ENCODE data around the gene MUC6.

DNA sequence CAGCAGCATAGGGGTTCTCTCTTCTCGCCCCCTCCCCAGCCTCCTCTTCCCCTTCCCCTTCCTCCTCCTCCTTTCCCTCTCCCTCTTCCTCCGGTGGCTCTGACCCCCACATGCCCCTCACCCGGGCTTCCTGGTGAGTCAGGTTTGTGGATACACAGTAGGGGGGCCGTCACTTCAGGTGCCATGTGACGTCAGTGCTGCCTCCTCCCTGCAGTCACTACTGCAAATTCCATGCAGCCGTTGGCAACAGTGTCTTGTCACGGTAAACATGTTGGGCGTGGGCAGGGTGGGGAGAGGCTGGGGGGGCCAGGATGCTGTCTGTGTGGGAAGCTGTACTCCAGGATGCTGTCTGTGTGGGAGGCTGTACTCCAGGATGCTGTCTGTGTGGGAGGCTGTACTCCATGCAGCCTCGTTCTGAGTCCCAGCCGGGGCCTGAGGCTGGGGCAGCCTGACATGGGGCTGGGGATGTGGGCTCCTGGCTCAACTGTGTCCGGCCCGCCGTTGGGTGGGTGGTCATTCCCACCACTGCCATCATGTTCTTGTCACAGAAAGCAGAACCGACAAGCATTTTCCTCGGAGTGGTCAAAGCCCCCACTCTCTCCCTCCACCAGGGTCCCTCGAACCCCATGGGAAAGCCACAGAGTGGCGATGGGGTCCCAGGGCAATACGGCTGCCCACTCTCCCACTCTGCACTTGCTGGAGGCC, 35.8 kb upstream of the MUC6 start:
- TF ChIP-seq SREBF2 (CRISPR knock-in tag; IDR thresholded peaks at IDR 0.05), result no peak
- no peak for TF ChIP-seq CEBPG (CRISPR knock-in tag; IDR thresholded peaks at IDR 0.05)
- TF ChIP-seq CEBPG (tag; conservative IDR thresholded peaks at IDR 0.05 in 1 of 2, IDR thresholded peaks at IDR 0.05 in 1 of 2), result no peak
- TF ChIP-seq SMAD4 (CRISPR knock-in tag; conservative IDR thresholded peaks at IDR 0.05), result no peak
- TF ChIP-seq ETS2 (tag; IDR thresholded peaks at IDR 0.05; ENCODE audit: borderline replicate concordance, poor library complexity, severe bottlenecking), result no peak
- TF ChIP-seq CBX2 (IDR thresholded peaks at IDR 0.05; ENCODE audit: insufficient read depth, low read length, poor library complexity, severe bottlenecking), result no peak
- TF ChIP-seq ZNF3 (CRISPR knock-in tag; IDR thresholded peaks at IDR 0.05), result no peak
- no peak for TF ChIP-seq SRF (CRISPR knock-in tag; IDR thresholded peaks at IDR 0.05)
- TF ChIP-seq, protein P1, sequence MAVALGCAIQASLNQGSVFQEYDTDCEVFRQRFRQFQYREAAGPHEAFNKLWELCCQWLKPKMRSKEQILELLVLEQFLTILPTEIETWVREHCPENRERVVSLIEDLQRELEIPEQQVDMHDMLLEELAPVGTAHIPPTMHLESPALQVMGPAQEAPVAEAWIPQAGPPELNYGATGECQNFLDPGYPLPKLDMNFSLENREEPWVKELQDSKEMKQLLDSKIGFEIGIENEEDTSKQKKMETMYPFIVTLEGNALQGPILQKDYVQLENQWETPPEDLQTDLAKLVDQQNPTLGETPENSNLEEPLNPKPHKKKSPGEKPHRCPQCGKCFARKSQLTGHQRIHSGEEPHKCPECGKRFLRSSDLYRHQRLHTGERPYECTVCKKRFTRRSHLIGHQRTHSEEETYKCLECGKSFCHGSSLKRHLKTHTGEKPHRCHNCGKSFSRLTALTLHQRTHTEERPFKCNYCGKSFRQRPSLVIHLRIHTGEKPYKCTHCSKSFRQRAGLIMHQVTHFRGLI (CRISPR knock-in tag; IDR thresholded peaks at IDR 0.05), result no peak
- no peak for TF ChIP-seq ZNF77 (CRISPR knock-in tag; IDR thresholded peaks at IDR 0.05)
- TF ChIP-seq, protein P2, sequence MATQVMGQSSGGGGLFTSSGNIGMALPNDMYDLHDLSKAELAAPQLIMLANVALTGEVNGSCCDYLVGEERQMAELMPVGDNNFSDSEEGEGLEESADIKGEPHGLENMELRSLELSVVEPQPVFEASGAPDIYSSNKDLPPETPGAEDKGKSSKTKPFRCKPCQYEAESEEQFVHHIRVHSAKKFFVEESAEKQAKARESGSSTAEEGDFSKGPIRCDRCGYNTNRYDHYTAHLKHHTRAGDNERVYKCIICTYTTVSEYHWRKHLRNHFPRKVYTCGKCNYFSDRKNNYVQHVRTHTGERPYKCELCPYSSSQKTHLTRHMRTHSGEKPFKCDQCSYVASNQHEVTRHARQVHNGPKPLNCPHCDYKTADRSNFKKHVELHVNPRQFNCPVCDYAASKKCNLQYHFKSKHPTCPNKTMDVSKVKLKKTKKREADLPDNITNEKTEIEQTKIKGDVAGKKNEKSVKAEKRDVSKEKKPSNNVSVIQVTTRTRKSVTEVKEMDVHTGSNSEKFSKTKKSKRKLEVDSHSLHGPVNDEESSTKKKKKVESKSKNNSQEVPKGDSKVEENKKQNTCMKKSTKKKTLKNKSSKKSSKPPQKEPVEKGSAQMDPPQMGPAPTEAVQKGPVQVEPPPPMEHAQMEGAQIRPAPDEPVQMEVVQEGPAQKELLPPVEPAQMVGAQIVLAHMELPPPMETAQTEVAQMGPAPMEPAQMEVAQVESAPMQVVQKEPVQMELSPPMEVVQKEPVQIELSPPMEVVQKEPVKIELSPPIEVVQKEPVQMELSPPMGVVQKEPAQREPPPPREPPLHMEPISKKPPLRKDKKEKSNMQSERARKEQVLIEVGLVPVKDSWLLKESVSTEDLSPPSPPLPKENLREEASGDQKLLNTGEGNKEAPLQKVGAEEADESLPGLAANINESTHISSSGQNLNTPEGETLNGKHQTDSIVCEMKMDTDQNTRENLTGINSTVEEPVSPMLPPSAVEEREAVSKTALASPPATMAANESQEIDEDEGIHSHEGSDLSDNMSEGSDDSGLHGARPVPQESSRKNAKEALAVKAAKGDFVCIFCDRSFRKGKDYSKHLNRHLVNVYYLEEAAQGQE (IDR thresholded peaks at IDR 0.05; ENCODE audit: borderline replicate concordance), result no peak
- TF ChIP-seq, protein P2 (CRISPR knock-in tag; IDR thresholded peaks at IDR 0.05; ENCODE audit: low read depth), result no peak
- TF ChIP-seq, protein P3, sequence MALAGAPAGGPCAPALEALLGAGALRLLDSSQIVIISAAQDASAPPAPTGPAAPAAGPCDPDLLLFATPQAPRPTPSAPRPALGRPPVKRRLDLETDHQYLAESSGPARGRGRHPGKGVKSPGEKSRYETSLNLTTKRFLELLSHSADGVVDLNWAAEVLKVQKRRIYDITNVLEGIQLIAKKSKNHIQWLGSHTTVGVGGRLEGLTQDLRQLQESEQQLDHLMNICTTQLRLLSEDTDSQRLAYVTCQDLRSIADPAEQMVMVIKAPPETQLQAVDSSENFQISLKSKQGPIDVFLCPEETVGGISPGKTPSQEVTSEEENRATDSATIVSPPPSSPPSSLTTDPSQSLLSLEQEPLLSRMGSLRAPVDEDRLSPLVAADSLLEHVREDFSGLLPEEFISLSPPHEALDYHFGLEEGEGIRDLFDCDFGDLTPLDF (CRISPR knock-in tag; IDR thresholded peaks at IDR 0.05), result no peak
- no peak for TF ChIP-seq POLR2A (conservative IDR thresholded peaks at IDR 0.05)
- TF ChIP-seq ZNF76 (CRISPR knock-in tag; IDR thresholded peaks at IDR 0.05; ENCODE audit: borderline replicate concordance), result no peak
- no peak for TF ChIP-seq KDM2B (CRISPR knock-in tag; IDR thresholded peaks at IDR 0.05)

All from K562 (cell line).